ENCODE data around the gene EPN2. TPM values are rescaled to one million over a fixed set of nuclear protein-coding genes. Genes with fewer than 3 reads are reported as not detected.

EPN2 gene
- total and polyA plus RNA-seq, 2 donors from 2014 or later, result 18.0 to 45.4 TPM

DNA sequence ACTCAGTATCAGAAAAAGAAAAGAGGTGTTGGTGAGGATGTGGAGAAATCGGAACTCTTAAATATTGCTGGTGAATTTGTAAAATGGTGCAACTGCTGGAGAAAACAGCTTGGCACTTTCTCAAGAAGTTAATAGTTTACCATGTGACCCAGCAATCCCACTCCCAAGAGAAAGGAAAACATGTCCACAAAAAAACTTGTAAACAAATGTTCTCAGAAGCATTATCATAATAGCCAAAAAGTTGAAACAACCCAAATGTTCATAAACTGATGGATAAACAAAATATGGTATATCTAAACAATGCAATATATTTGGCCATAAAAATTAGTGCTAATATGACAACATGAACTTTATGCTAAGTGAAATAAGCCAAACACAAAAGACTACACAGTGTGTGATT lies 138.6 kb downstream of the EPN2 start:
- TF ChIP-seq, protein P1, sequence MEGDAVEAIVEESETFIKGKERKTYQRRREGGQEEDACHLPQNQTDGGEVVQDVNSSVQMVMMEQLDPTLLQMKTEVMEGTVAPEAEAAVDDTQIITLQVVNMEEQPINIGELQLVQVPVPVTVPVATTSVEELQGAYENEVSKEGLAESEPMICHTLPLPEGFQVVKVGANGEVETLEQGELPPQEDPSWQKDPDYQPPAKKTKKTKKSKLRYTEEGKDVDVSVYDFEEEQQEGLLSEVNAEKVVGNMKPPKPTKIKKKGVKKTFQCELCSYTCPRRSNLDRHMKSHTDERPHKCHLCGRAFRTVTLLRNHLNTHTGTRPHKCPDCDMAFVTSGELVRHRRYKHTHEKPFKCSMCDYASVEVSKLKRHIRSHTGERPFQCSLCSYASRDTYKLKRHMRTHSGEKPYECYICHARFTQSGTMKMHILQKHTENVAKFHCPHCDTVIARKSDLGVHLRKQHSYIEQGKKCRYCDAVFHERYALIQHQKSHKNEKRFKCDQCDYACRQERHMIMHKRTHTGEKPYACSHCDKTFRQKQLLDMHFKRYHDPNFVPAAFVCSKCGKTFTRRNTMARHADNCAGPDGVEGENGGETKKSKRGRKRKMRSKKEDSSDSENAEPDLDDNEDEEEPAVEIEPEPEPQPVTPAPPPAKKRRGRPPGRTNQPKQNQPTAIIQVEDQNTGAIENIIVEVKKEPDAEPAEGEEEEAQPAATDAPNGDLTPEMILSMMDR (IDR thresholded peaks at IDR 0.05; ENCODE audit: borderline replicate concordance, extremely low read depth, insufficient read depth), result no peak
- peak in 1 of 5 donors; percentile 62 for DNase-seq
- H3K36me3 ChIP-seq (ENCODE audit: control insufficient read depth in 2 of 3, insufficient read depth in 3 of 3, low read length in 3 of 3), result peaks cover 8 to 15% (median 10%) of the 10 kb centered on the region in 3 donors
- peaks cover 0 to 13% (median 0%) of the 10 kb centered on the region in 3 donors for H3K4me1 ChIP-seq (ENCODE audit: control insufficient read depth in 2 of 3, insufficient read depth in 2 of 3, low read depth in 1 of 3, low read length in 3 of 3)
- intact Hi-C loops (cut with DNase I), result no loop called here
- no peak for FAIRE-seq
- no peak overlapping the region for H3K4me3 ChIP-seq (ENCODE audit: low read length in 3 of 3)
- H3K9me3 ChIP-seq (ENCODE audit: control insufficient read depth in 2 of 3, insufficient read depth in 1 of 3, low read length in 3 of 3), result no peaks in the 10 kb centered on the region
- no peak overlapping the region for H3K9ac ChIP-seq (ENCODE audit: low read length in 3 of 3)
- H3K27ac ChIP-seq (ENCODE audit: low read depth in 2 of 2, low read length in 2 of 2), result no peak overlapping the region
- H3K27me3 ChIP-seq (ENCODE audit: control insufficient read depth, insufficient read depth, low read length), result no peaks in the 10 kb centered on the region

GRCh38 chr17:19376811-19377210 lies 139.6 kb downstream of the EPN2 start:
- Histone ChIP-seq H3K4me1 (ENCODE audit: control insufficient read depth in 2 of 3, insufficient read depth in 2 of 3, low read depth in 1 of 3, low read length in 3 of 3) (peaks cover 0 to 10% (median 0%) of the 10 kb centered on the region in 3 donors), H3K9ac (ENCODE audit: low read length in 3 of 3) (peak overlapping the region; percentile 44 to 87 (median 71)), H3K4me3 (ENCODE audit: low read length in 3 of 3) (peak overlapping the region; percentile 70 to 89 (median 77)), H3K36me3 (ENCODE audit: control insufficient read depth in 2 of 3, insufficient read depth in 3 of 3, low read length in 3 of 3) (peaks cover 10 to 21% (median 13%) of the 10 kb centered on the region in 3 donors), H3K27ac (ENCODE audit: low read depth in 2 of 2, low read length in 2 of 2) (peak overlapping the region; percentile 95 to 96), H3K9me3 (ENCODE audit: control insufficient read depth in 2 of 3, insufficient read depth in 1 of 3, low read length in 3 of 3) (no peaks in the 10 kb centered on the region), H3K27me3 (ENCODE audit: control insufficient read depth, insufficient read depth, low read length) (no peaks in the 10 kb centered on the region)
- peak in 2 of 5 donors; percentile 8 to 9 for DNase-seq
- no peak for FAIRE-seq
- intact Hi-C loops (cut with DNase I), result no loop called here
- TF ChIP-seq, protein P1 (IDR thresholded peaks at IDR 0.05; ENCODE audit: borderline replicate concordance, extremely low read depth, insufficient read depth), result no peak

DNA sequence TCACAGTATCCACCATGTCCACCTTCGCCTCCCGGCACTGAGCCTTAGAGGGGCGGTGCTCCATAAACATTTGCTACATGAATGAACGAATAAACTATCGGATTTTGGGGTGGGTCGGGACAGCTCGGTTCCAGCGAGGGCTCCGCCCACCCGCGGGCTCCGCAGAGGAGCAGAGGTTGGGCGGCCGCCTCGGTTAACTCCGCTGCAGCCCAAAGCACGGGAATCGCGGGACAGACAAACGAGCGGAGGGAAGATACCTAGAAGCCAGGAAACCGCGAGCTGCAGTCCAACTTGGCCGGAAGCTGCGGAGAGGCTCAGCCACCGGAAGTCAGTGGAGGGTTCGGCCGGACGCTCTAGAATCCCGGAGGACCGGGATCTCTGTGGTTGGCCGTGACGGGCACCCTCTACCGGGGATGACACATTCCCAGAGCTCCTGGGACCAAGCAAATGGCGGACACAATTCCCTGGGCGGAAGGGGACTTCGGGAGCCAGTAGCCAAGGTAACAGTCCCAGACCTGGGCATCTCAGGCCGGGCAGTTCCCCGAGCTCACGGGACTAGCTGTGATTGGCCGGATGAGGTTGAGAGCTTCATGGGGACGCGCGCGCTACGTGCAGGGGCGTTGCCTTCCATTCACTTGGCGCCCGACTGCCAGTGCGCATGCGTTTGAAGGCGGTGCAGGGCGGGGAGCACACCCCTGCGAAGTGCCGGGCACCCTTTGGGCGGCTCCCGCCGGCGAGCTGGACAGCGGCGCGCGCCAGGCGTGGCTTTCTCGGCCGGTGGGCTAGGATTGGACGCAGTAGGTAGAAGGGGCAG lies 140.6 kb downstream of the EPN2 start:
- Histone ChIP-seq H3K4me1 (ENCODE audit: control insufficient read depth in 2 of 3, insufficient read depth in 2 of 3, low read depth in 1 of 3, low read length in 3 of 3) (peaks cover 0 to 10% (median 0%) of the 10 kb centered on the region in 3 donors), H3K9ac (ENCODE audit: low read length in 3 of 3) (peak overlapping the region; percentile 63 to 87 (median 71)), H3K9me3 (ENCODE audit: control insufficient read depth in 2 of 3, insufficient read depth in 1 of 3, low read length in 3 of 3) (no peaks in the 10 kb centered on the region), H3K27ac (ENCODE audit: low read depth in 2 of 2, low read length in 2 of 2) (peak overlapping the region; percentile 95 to 96), H3K36me3 (ENCODE audit: control insufficient read depth in 2 of 3, insufficient read depth in 3 of 3, low read length in 3 of 3) (peaks cover 10 to 21% (median 14%) of the 10 kb centered on the region in 3 donors), H3K27me3 (ENCODE audit: control insufficient read depth, insufficient read depth, low read length) (no peaks in the 10 kb centered on the region), H3K4me3 (ENCODE audit: low read length in 3 of 3) (peak overlapping the region; percentile 70 to 89 (median 77))
- intact Hi-C loops (cut with DNase I), result no loop called here
- FAIRE-seq (peak; percentile 89), DNase-seq (peak; percentile 99 to 100 (median 99))
- TF ChIP-seq, protein P1 (IDR thresholded peaks at IDR 0.05; ENCODE audit: borderline replicate concordance, extremely low read depth, insufficient read depth), result peak; percentile 10

Data from kidney (tissue), 14 donors.